Chondrocyte (in vitro differentiated cells): ENCODE data around the gene FBXL15. TPM values are rescaled to one million over a fixed set of nuclear protein-coding genes. Genes with fewer than 3 reads are reported as not detected.

Source experiments
- DNase-seq: peaks from one replicate; pipeline ENCODE4 v3.0.0; 2021; ENCODE audit warnings: mixed read lengths, low spot score
- H3K27ac Mint-ChIP-seq: one replicate; pipeline ENCODE4 v1.8.0; 2021; ENCODE audit warnings: mild to moderate bottlenecking, moderate library complexity, mixed read lengths; ENCODE audit not compliant: unreplicated experiment
- H3K27me3 Mint-ChIP-seq: 2 replicates; pipeline ENCODE4 v1.8.0; 2021; ENCODE audit warnings: low read depth, mixed read lengths
- H3K36me3 Mint-ChIP-seq: 2 replicates; pipeline ENCODE4 v1.8.0; 2021; ENCODE audit warnings: low read depth, mixed read lengths
- H3K4me1 Mint-ChIP-seq: 2 replicates; pipeline ENCODE4 v1.8.0; 2021; ENCODE audit warnings: low read depth, mild to moderate bottlenecking, mixed read lengths
- H3K4me3 Mint-ChIP-seq: one replicate; pipeline ENCODE4 v1.8.0; 2021; ENCODE audit warnings: mild to moderate bottlenecking, moderate library complexity, mixed read lengths; ENCODE audit not compliant: unreplicated experiment
- H3K9me3 Mint-ChIP-seq: 2 replicates; pipeline ENCODE4 v1.8.0; 2021; ENCODE audit warnings: low read depth, mixed read lengths
- total RNA-seq: library from RNA; stranded (reverse); gene quantifications from 3 replicates; pipeline ENCODE4 v1.2.1, GENCODE V29; 2021
- TF ChIP-seq, protein P1 (sequence below): fragments of 200-600 bp; sonication (generic); IDR thresholded peaks from 2 replicates; pipeline ENCODE4 v1.5.0; 2021; ENCODE audit warnings: antibody characterized with exemption, mild to moderate bottlenecking, moderate library complexity

Gene FBXL15
- total RNA-seq, 1 donor from 2014 or later = 9.0 TPM

DNA sequence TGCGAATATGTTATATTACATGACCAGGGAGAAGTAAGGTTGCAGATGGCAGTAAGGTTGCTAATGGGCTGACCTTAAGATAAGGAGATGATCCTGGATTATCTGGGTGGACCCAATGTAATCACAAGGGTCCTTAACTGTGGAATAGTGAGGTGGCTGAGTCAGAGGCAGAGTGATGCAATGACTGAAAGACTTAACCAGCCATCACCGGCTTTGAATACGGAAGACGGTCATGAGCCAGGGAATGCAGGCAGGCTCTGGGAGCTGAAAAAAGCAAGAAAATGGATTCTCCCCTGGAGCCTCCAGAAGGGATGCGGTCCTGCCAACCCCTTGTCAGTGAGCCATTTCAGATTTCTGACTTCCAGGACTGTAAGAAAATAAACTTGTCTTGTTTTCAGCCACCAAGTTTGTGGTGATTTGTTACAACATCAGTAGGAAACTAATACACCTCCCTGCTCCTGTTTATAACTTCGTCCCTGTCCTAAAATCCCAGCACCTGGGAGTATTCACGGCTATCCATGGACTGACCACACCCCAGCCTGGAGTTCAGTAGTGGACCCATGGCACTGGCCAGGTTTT lies 35.3 kb downstream of the FBXL15 start:
- peaks cover 2% of the 10 kb centered on the region for H3K36me3 Mint-ChIP-seq
- peaks cover 24% of the 10 kb centered on the region for H3K4me1 Mint-ChIP-seq
- H3K27me3 Mint-ChIP-seq = no peaks in the 10 kb centered on the region
- no peak overlapping the region for H3K4me3 Mint-ChIP-seq
- no peaks in the 10 kb centered on the region for H3K9me3 Mint-ChIP-seq
- H3K27ac Mint-ChIP-seq = peak overlapping the region; percentile 70
- DNase-seq = no peak
- TF ChIP-seq, protein P1, sequence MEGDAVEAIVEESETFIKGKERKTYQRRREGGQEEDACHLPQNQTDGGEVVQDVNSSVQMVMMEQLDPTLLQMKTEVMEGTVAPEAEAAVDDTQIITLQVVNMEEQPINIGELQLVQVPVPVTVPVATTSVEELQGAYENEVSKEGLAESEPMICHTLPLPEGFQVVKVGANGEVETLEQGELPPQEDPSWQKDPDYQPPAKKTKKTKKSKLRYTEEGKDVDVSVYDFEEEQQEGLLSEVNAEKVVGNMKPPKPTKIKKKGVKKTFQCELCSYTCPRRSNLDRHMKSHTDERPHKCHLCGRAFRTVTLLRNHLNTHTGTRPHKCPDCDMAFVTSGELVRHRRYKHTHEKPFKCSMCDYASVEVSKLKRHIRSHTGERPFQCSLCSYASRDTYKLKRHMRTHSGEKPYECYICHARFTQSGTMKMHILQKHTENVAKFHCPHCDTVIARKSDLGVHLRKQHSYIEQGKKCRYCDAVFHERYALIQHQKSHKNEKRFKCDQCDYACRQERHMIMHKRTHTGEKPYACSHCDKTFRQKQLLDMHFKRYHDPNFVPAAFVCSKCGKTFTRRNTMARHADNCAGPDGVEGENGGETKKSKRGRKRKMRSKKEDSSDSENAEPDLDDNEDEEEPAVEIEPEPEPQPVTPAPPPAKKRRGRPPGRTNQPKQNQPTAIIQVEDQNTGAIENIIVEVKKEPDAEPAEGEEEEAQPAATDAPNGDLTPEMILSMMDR = no peak

- peaks cover 3% of the 10 kb centered on the region for H3K27me3 Mint-ChIP-seq
- no peaks in the 10 kb centered on the region for H3K9me3 Mint-ChIP-seq
- DNase-seq = no peak
- H3K36me3 Mint-ChIP-seq = peaks cover 2% of the 10 kb centered on the region
- peaks cover 32% of the 10 kb centered on the region for H3K4me1 Mint-ChIP-seq
- TF ChIP-seq, protein P1 = no peak
- no peak overlapping the region for H3K27ac Mint-ChIP-seq
- H3K4me3 Mint-ChIP-seq = no peak overlapping the region
Measured at GRCh38 chr10:102457591-102458150, 37.0 kb downstream of the FBXL15 start.

GRCh38 chr10:102458656-102459055 lies 38.0 kb downstream of the FBXL15 start:
- no peak for DNase-seq
- TF ChIP-seq, protein P1 = no peak
- H3K27me3 Mint-ChIP-seq = peaks cover 5% of the 10 kb centered on the region
- peaks cover 2% of the 10 kb centered on the region for H3K36me3 Mint-ChIP-seq
- H3K27ac Mint-ChIP-seq = no peak overlapping the region
- H3K4me1 Mint-ChIP-seq = peaks cover 27% of the 10 kb centered on the region
- no peak overlapping the region for H3K4me3 Mint-ChIP-seq
- no peaks in the 10 kb centered on the region for H3K9me3 Mint-ChIP-seq

GRCh38 chr10:102460836-102461186 lies 40.2 kb downstream of the FBXL15 start:
- TF ChIP-seq, protein P1 = no peak
- Mint-ChIP-seq H3K4me1 (peaks cover 26% of the 10 kb centered on the region), H3K9me3 (no peaks in the 10 kb centered on the region), H3K27me3 (peaks cover 5% of the 10 kb centered on the region), H3K36me3 (peaks cover 1% of the 10 kb centered on the region), H3K4me3 (peak overlapping the region; percentile 90), H3K27ac (peak overlapping the region; percentile 74)
- DNase-seq = no peak

DNA sequence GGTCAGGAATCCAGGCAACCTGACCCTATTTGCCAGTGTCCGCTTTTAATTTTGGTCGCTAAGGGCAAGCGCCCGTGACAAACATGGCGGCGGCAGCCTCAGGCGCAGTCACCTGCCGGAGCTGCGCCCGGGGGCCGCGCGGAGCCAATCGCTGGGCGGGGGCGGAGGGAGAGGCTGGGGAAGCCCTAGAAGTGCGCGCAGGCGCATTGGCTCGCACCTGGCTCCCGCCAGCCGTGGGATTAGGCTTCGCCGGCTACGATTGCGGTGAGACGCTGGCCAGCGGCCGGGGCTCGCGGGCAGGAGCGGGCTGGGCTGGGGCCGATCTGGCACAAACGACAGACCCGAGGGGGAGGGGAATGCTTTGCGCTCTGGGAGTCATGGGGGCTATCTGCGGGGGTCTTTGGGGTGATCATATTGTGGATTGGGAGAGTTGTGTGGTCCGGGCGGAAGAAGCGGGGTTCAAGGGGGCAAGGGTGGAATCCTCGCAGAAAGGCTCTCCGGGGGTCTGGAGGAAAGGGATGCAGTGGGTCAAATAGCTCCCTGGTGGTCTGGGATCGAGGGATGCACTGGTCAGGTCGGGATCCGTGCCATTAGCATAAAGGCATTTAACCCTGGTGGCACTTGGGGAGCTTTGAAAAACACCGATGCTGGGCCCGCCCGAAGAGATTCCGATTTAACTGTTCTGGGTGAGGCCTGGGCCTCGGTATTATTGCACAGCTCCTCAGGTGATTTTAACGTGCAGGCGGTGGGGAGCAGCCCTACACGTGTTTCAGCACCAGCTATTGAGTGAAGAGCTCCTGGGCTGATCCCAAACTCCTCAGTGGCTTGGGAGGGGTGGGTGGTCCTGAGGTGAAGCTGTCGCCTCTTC lies 40.8 kb downstream of the FBXL15 start:
- peaks cover 5% of the 10 kb centered on the region for H3K27me3 Mint-ChIP-seq
- H3K27ac Mint-ChIP-seq = peak overlapping the region; percentile 51
- TF ChIP-seq, protein P1 = no peak
- peaks cover 24% of the 10 kb centered on the region for H3K4me1 Mint-ChIP-seq
- H3K4me3 Mint-ChIP-seq = peak overlapping the region; percentile 90
- no peaks in the 10 kb centered on the region for H3K36me3 Mint-ChIP-seq
- no peaks in the 10 kb centered on the region for H3K9me3 Mint-ChIP-seq
- DNase-seq = peak; percentile 94
